Hepatocyte (in vitro differentiated cells): ENCODE results near the gene PYGO2. TPM values are rescaled to one million over a fixed set of nuclear protein-coding genes. Genes with fewer than 3 reads are reported as not detected.
"Not testable (repeated sequence)": the region's sequence is repeated elsewhere in the genome, so short reads cannot be mapped to it uniquely, and the experiment has no call there.

ENCODE experiments used
- DNase-seq: peaks from one replicate; pipeline ENCODE4 v3.0.0-alpha.2; 2016; ENCODE audit warnings: low spot score
- H2AFZ ChIP-seq: fragments of 200-600 bp; sonication (generic); 2 replicates; pipeline ENCODE4 v1.6.0; 2016; ENCODE audit warnings: antibody characterized with exemption, mild to moderate bottlenecking
- H3K27ac ChIP-seq: fragments of 200-600 bp; sonication (generic); 2 replicates; pipeline ENCODE4 v1.5.1; 2016; ENCODE audit warnings: mild to moderate bottlenecking
- H3K27me3 ChIP-seq: fragments of 200-600 bp; sonication (generic); 2 replicates; pipeline ENCODE4 v1.6.1; 2016
- H3K36me3 ChIP-seq: fragments of 200-600 bp; sonication (generic); replicated peaks from 2 replicates; pipeline ENCODE4 v1.5.1; 2016; ENCODE audit warnings: low read depth; ENCODE audit not compliant: insufficient read depth
- H3K4me1 ChIP-seq: fragments of 200-600 bp; sonication (generic); 2 replicates; pipeline ENCODE4 v1.5.1; 2016; ENCODE audit warnings: mild to moderate bottlenecking, moderate library complexity; ENCODE audit not compliant: insufficient read depth
- H3K4me2 ChIP-seq: fragments of 200-600 bp; sonication (generic); 2 replicates; pipeline ENCODE4 v1.6.0; 2016
- H3K4me3 ChIP-seq: fragments of 200-600 bp; sonication (generic); 2 replicates; pipeline ENCODE4 v1.5.1; 2016; ENCODE audit warnings: mild to moderate bottlenecking
- H3K79me2 ChIP-seq: fragments of 200-600 bp; sonication (generic); 2 replicates; pipeline ENCODE4 v1.6.0; 2017; ENCODE audit warnings: mild to moderate bottlenecking
- H3K9me2 ChIP-seq: fragments of 200-600 bp; sonication (generic); replicated peaks from 2 replicates; pipeline ENCODE4 v1.6.0; 2017; ENCODE audit warnings: mild to moderate bottlenecking; ENCODE audit not compliant: insufficient read depth
- H3K9me3 ChIP-seq: fragments of 200-600 bp; sonication (generic); 2 replicates; pipeline ENCODE4 v1.5.1; 2016; ENCODE audit warnings: low read depth, mild to moderate bottlenecking
- H4K20me1 ChIP-seq: fragments of 200-600 bp; sonication (generic); 2 replicates; pipeline ENCODE4 v1.6.0; 2016; ENCODE audit warnings: mild to moderate bottlenecking; ENCODE audit not compliant: insufficient read depth, poor library complexity, severe bottlenecking
- CTCF ChIP-seq: fragments of 200-600 bp; sonication (generic); IDR thresholded peaks from 2 replicates; pipeline ENCODE4 v1.5.1; 2016; ENCODE audit warnings: antibody characterized with exemption, mild to moderate bottlenecking; ENCODE audit not compliant: poor library complexity
- EZH2 ChIP-seq: fragments of 200-600 bp; sonication (generic); IDR thresholded peaks from 2 replicates; pipeline ENCODE4 v1.6.1; 2016; ENCODE audit warnings: antibody characterized with exemption, mild to moderate bottlenecking, borderline replicate concordance
- EZH2phosphoT487 ChIP-seq: fragments of 200-600 bp; sonication (generic); IDR thresholded peaks from one replicate; pipeline ENCODE4 v1.6.1; 2018; ENCODE audit warnings: antibody characterized with exemption, mild to moderate bottlenecking, low read depth, moderate library complexity; ENCODE audit not compliant: unreplicated experiment, severe bottlenecking
- WGBS: methylation state at CpG from one replicate; pipeline ENCODE4 v1.1.6; 2016; ENCODE audit warnings: low lambda C conversion rate; ENCODE audit errors: missing lambda C conversion rate; 5-methylcytosine and 5-hydroxymethylcytosine counted together
- polyA plus RNA-seq: library from polyadenylated mRNA; unstranded; fragments of >200 nt; fragmentation: Nextera tagmentation; extraction: Ambion mirVana; gene quantifications from 2 replicates; pipeline ENCODE4 v1.2.1, GENCODE V29; 2016
- total RNA-seq: library from RNA; depleted of rRNA; stranded (reverse); fragments of >200 nt; gene quantifications from 2 replicates; pipeline ENCODE4 v1.2.3, GENCODE V29; 2014

Gene PYGO2
- total and polyA plus RNA-seq, 2 experiments from 2014 or later, result 21.8 to 28.3 TPM

GRCh38 chr1:154995301-154995983 is 33.9 kb upstream of the PYGO2 start:
- H3K9me2 ChIP-seq, H3K9me3 ChIP-seq, H3K36me3 ChIP-seq, H3K27me3 ChIP-seq, H3K79me2 ChIP-seq, H2AFZ ChIP-seq, H3K4me3 ChIP-seq, H4K20me1 ChIP-seq, H3K4me2 ChIP-seq, H3K27ac ChIP-seq: not testable (repeated sequence)
- peak; percentile 30 for TF ChIP-seq CTCF
- H3K4me1 ChIP-seq, result peaks cover 11% of the 10 kb centered on the region
- DNase-seq, result peak; percentile 75
- WGBS, result 63% methylated on average over 10 of the region's 13 CpGs

- no peaks in the 10 kb centered on the region for H4K20me1 ChIP-seq
- WGBS, result 89% methylated on average over 3 of the region's 3 CpGs
Measured at GRCh38 chr1:154994591-154994990, 33.0 kb upstream of the PYGO2 start.

GRCh38 chr1:154994269-154994587 is 32.6 kb upstream of the PYGO2 start:
- 100% methylated on average over 1 of the region's 1 CpG for WGBS

More at GRCh38 chr1:154994591-154994990, 33.0 kb upstream of the PYGO2 start:
- no peaks in the 10 kb centered on the region for H3K9me2 ChIP-seq
- H3K4me2 ChIP-seq, result no peak overlapping the region
- H3K9me3 ChIP-seq, result no peaks in the 10 kb centered on the region
- H3K27me3 ChIP-seq, result no peaks in the 10 kb centered on the region
- no peak overlapping the region for H3K27ac ChIP-seq
- DNase-seq, result no peak
- TF ChIP-seq CTCF (no peak), EZH2 (no peak), EZH2phosphoT487 (no peak)
- no peak overlapping the region for H2AFZ ChIP-seq
- no peak overlapping the region for H3K4me3 ChIP-seq
- peaks cover 3% of the 10 kb centered on the region for H3K79me2 ChIP-seq
- no peaks in the 10 kb centered on the region for H3K36me3 ChIP-seq
- peaks cover 5% of the 10 kb centered on the region for H3K4me1 ChIP-seq

More at GRCh38 chr1:154994269-154994587, 32.6 kb upstream of the PYGO2 start:
- Histone ChIP-seq H3K4me2 (no peak overlapping the region), H2AFZ (no peak overlapping the region), H4K20me1 (no peaks in the 10 kb centered on the region), H3K9me2 (no peaks in the 10 kb centered on the region), H3K4me3 (no peak overlapping the region), H3K9me3 (no peaks in the 10 kb centered on the region), H3K79me2 (peaks cover 3% of the 10 kb centered on the region), H3K27me3 (no peaks in the 10 kb centered on the region), H3K36me3 (no peaks in the 10 kb centered on the region), H3K4me1 (peaks cover 5% of the 10 kb centered on the region), H3K27ac (no peak overlapping the region)
- TF ChIP-seq CTCF, result no peak
- TF ChIP-seq EZH2, result no peak
- TF ChIP-seq EZH2phosphoT487, result no peak
- no peak for DNase-seq
